Cardiac muscle cell (in vitro differentiated cells and primary cell): Measurements from ENCODE around the gene UTP15. TPM values are rescaled to one million over a fixed set of nuclear protein-coding genes. Genes with fewer than 3 reads are reported as not detected.
A peak's percentile ranks its signal among the peaks of the same experiment; 100 is the strongest.

Experiments used
- DNase-seq, 2 donors: peaks; one replicate each; pipeline versions ENCODE4 v3.0.0 to v3.0.0-alpha.2; 2010 to 2017; ENCODE audit warnings: low read depth in 1 of 2, low spot score in 1 of 2
- H3K27ac ChIP-seq: fragments of 200-600 bp; sonication (generic); 2 replicates; pipeline ENCODE4 v1.5.1; 2016
- H3K27me3 ChIP-seq: fragments of 200-600 bp; sonication (generic); 2 replicates; pipeline ENCODE4 v1.6.0; 2016; ENCODE audit warnings: control low read depth
- H3K36me3 ChIP-seq: fragments of 200-600 bp; sonication (generic); 2 replicates; pipeline ENCODE4 v1.5.1; 2016; ENCODE audit warnings: control low read depth
- H3K4me1 ChIP-seq: fragments of 200-600 bp; sonication (generic); 2 replicates; pipeline ENCODE4 v1.8.1; 2017; ENCODE audit warnings: low read depth, mild to moderate bottlenecking, mixed run types
- H3K4me3 ChIP-seq: fragments of 200-600 bp; sonication (generic); 2 replicates; pipeline ENCODE4 v1.5.1; 2016; ENCODE audit warnings: mild to moderate bottlenecking
- H3K9me3 ChIP-seq: fragments of 200-600 bp; sonication (generic); 2 replicates; pipeline ENCODE4 v1.5.1; 2017; ENCODE audit warnings: low read depth, mild to moderate bottlenecking, control low read depth
- CTCF ChIP-seq: IDR thresholded peaks from 2 replicates; pipeline ENCODE4 v1.5.1; 2012; ENCODE audit warnings: low read depth, mild to moderate bottlenecking, low read length
- polyA plus RNA-seq: library from polyadenylated mRNA; unstranded; fragments of >200 nt; fragmentation: Nextera tagmentation; extraction: Ambion mirVana; gene quantifications from 2 replicates; pipeline ENCODE4 v1.2.1, GENCODE V29; 2016
- total RNA-seq: library from RNA; depleted of rRNA; stranded (reverse); fragments of >200 nt; gene quantifications from 2 replicates; pipeline ENCODE4 v1.2.3, GENCODE V29; 2016

Gene UTP15
- total RNA-seq (11.8 and 14.8 TPM in 2 replicates), polyA plus RNA-seq (8.1 and 15.8 TPM in 2 replicates)

- peaks cover 19% of the 10 kb centered on the region for H3K4me1 ChIP-seq
- DNase-seq = peak; percentile 99 to 100
- H3K27ac ChIP-seq = peak within 1 kb of the TSS; percentile 88
Observed at GRCh38 chr5:73565139-73565968, at the start of gene UTP15, which contains the start of gene ANKRA2. Gene UTP15 (plus strand): TSS chr5:73565743. CDS start chr5:73567345, 1,602 bp downstream. Gene ANKRA2 (minus strand): TSS chr5:73565639. CDS start chr5:73562881, 2,758 bp downstream.

GRCh38 chr5:73519531-73520283, 45.8 kb upstream of the UTP15 start:
- no peak overlapping the region for H3K27ac ChIP-seq
- peak; percentile 81 for TF ChIP-seq CTCF
- H3K27me3 ChIP-seq = no peaks in the 10 kb centered on the region
- H3K4me1 ChIP-seq = no peaks in the 10 kb centered on the region
- DNase-seq = peak; percentile 82 to 89
- H3K9me3 ChIP-seq = no peaks in the 10 kb centered on the region
- no peaks in the 10 kb centered on the region for H3K36me3 ChIP-seq
- no peak overlapping the region for H3K4me3 ChIP-seq

More at GRCh38 chr5:73565139-73565968, at the start of gene UTP15, which contains the start of gene ANKRA2:
- peaks cover 12% of the 10 kb centered on the region for H3K36me3 ChIP-seq
- no peaks in the 10 kb centered on the region for H3K27me3 ChIP-seq
- no peak for TF ChIP-seq CTCF
- no peaks in the 10 kb centered on the region for H3K9me3 ChIP-seq
- peak within 1 kb of the TSS; percentile 66 for H3K4me3 ChIP-seq

- H3K27me3 ChIP-seq = no peaks in the 10 kb centered on the region
- no peak overlapping the region for H3K4me3 ChIP-seq
- no peaks in the 10 kb centered on the region for H3K9me3 ChIP-seq
- DNase-seq = no peak
- no peaks in the 10 kb centered on the region for H3K36me3 ChIP-seq
- TF ChIP-seq CTCF = no peak
- H3K4me1 ChIP-seq = no peaks in the 10 kb centered on the region
- no peak overlapping the region for H3K27ac ChIP-seq
Observed at GRCh38 chr5:73522989-73523388, 42.6 kb upstream of the UTP15 start.

GRCh38 chr5:73523861-73524260, 41.7 kb upstream of the UTP15 start:
- no peaks in the 10 kb centered on the region for H3K27me3 ChIP-seq
- H3K27ac ChIP-seq = no peak overlapping the region
- no peak overlapping the region for H3K4me3 ChIP-seq
- no peaks in the 10 kb centered on the region for H3K4me1 ChIP-seq
- DNase-seq = no peak
- TF ChIP-seq CTCF = no peak
- H3K9me3 ChIP-seq = no peaks in the 10 kb centered on the region
- H3K36me3 ChIP-seq = no peaks in the 10 kb centered on the region

- H3K36me3 ChIP-seq = no peaks in the 10 kb centered on the region
- no peak overlapping the region for H3K4me3 ChIP-seq
- TF ChIP-seq CTCF = no peak
- no peaks in the 10 kb centered on the region for H3K4me1 ChIP-seq
- DNase-seq = no peak
- H3K27ac ChIP-seq = no peak overlapping the region
- no peaks in the 10 kb centered on the region for H3K27me3 ChIP-seq
- H3K9me3 ChIP-seq = no peaks in the 10 kb centered on the region
Observed at GRCh38 chr5:73525606-73526203, 39.8 kb upstream of the UTP15 start.
